GM12873 (cell line): ENCODE measurements around the gene CFAP43.

Experiments used
- CTCF ChIP-seq: IDR thresholded peaks from 2 replicates; pipeline ENCODE4 v1.5.1; 2012; ENCODE audit warnings: low read depth, mild to moderate bottlenecking, moderate library complexity, low read length, control low read depth; ENCODE audit not compliant: insufficient read depth; ENCODE audit errors: missing control alignments

Gene CFAP43

GRCh38 chr10:104231784-104232612 lies at the start of gene CFAP43:
Gene CFAP43, minus strand, starts transcription at chr10:104232364. Its CDS starts 118 bp downstream, at chr10:104232246.
- TF ChIP-seq CTCF = no peak

GRCh38 chr10:104281694-104282093 lies 49.5 kb upstream of the CFAP43 start:
- no peak for TF ChIP-seq CTCF

- no peak for TF ChIP-seq CTCF
Observed at GRCh38 chr10:104279550-104280259, 47.5 kb upstream of the CFAP43 start.

- TF ChIP-seq CTCF = no peak
Observed at GRCh38 chr10:104277785-104278184, 45.6 kb upstream of the CFAP43 start.

GRCh38 chr10:104276192-104276591 lies 44.0 kb upstream of the CFAP43 start:
- TF ChIP-seq CTCF = no peak

- TF ChIP-seq CTCF = peak; percentile 93
Observed at GRCh38 chr10:104274762-104275721, 42.9 kb upstream of the CFAP43 start.
